Mesendoderm (in vitro differentiated cells): ENCODE results near the gene UNKL.

Experiments used
- DNase-seq: peaks from one replicate; pipeline ENCODE4 v3.0.0; 2013
- H2AK5ac ChIP-seq: 2 replicates; pipeline ENCODE4 v1.6.1; 2013; ENCODE audit warnings: low read length, inconsistent platforms
- H2BK120ac ChIP-seq: 2 replicates; pipeline ENCODE4 v1.6.1; 2013; ENCODE audit warnings: low read depth, mild to moderate bottlenecking, low read length, moderate library complexity, mixed read lengths
- H2BK15ac ChIP-seq: replicated peaks from 2 replicates; pipeline ENCODE4 v1.6.1; 2013; ENCODE audit warnings: low read depth, mild to moderate bottlenecking, moderate library complexity
- H2BK5ac ChIP-seq: 2 replicates; pipeline ENCODE4 v1.6.1; 2013; ENCODE audit warnings: low read length, inconsistent platforms
- H3K18ac ChIP-seq: 2 replicates; pipeline ENCODE4 v1.6.1; 2013; ENCODE audit warnings: mild to moderate bottlenecking, low read length, mixed read lengths
- H3K23ac ChIP-seq: one replicate; pipeline ENCODE4 v1.6.1; 2013; ENCODE audit warnings: low read length
- H3K27ac ChIP-seq: 2 replicates; pipeline ENCODE4 v1.5.1; 2013; ENCODE audit warnings: low read depth, mild to moderate bottlenecking, inconsistent platforms, low read length, moderate library complexity
- H3K27me3 ChIP-seq: 2 replicates; pipeline ENCODE4 v1.6.1; 2013; ENCODE audit warnings: low read length, control low read depth, mild to moderate bottlenecking, inconsistent platforms; ENCODE audit not compliant: insufficient read depth, poor library complexity
- H3K36me3 ChIP-seq: 2 replicates; pipeline ENCODE4 v1.6.1; 2013; ENCODE audit warnings: low read length, inconsistent platforms; ENCODE audit not compliant: control insufficient read depth, insufficient read depth
- H3K4ac ChIP-seq: one replicate; pipeline ENCODE4 v1.6.1; 2013; ENCODE audit warnings: low read depth, mild to moderate bottlenecking, low read length, moderate library complexity
- H3K4me1 ChIP-seq: 2 replicates; pipeline ENCODE4 v1.6.1; 2013; ENCODE audit warnings: low read depth, low read length, inconsistent platforms; ENCODE audit not compliant: control insufficient read depth
- H3K4me2 ChIP-seq: 2 replicates; pipeline ENCODE4 v1.6.1; 2013; ENCODE audit warnings: low read length
- H3K4me3 ChIP-seq: 2 replicates; pipeline ENCODE4 v1.5.1; 2013; ENCODE audit warnings: mild to moderate bottlenecking, low read length
- H3K56ac ChIP-seq: one replicate; pipeline ENCODE4 v1.6.1; 2013; ENCODE audit warnings: low read length
- H3K79me1 ChIP-seq: 2 replicates; pipeline ENCODE4 v1.6.1; 2013; ENCODE audit warnings: low read length, inconsistent platforms
- H3K79me2 ChIP-seq: 2 replicates; pipeline ENCODE4 v1.6.1; 2013; ENCODE audit warnings: mild to moderate bottlenecking, low read length; ENCODE audit not compliant: control insufficient read depth, insufficient read depth
- H3K9ac ChIP-seq: 2 replicates; pipeline ENCODE4 v1.6.1; 2013; ENCODE audit warnings: low read length, inconsistent platforms
- H4K5ac ChIP-seq: one replicate; pipeline ENCODE4 v1.6.1; 2013; ENCODE audit warnings: low read length
- H4K8ac ChIP-seq: one replicate; pipeline ENCODE4 v1.6.1; 2013; ENCODE audit warnings: low read depth, mild to moderate bottlenecking, control low read depth, low read length, moderate library complexity
- WGBS: extraction: QIAGEN DNeasy Blood & Tissue Kit; methylation state at CpG from one replicate; pipeline ENCODE4 v1.1.7; 2013; ENCODE audit warnings: low lambda C conversion rate, missing lambda C conversion rate; ENCODE audit not compliant: insufficient coverage; ENCODE audit errors: extremely low coverage; 5-methylcytosine and 5-hydroxymethylcytosine counted together

UNKL gene

GRCh38 chr16:1378087-1378803 is 36.3 kb downstream of the UNKL start:
- peak overlapping the region; percentile 70 for H3K4me3 ChIP-seq
- no peaks in the 10 kb centered on the region for H3K36me3 ChIP-seq
- DNase-seq = no peak
- H3K23ac ChIP-seq = peak overlapping the region; percentile 32
- H3K4me2 ChIP-seq = peak overlapping the region; percentile 90
- H3K79me2 ChIP-seq = peaks cover 16% of the 10 kb centered on the region
- no peak overlapping the region for H4K8ac ChIP-seq
- peak overlapping the region; percentile 98 for H3K56ac ChIP-seq
- H2BK15ac ChIP-seq = no peak overlapping the region
- no peak overlapping the region for H3K27ac ChIP-seq
- no peak overlapping the region for H4K5ac ChIP-seq
- H3K79me1 ChIP-seq = peaks cover 17% of the 10 kb centered on the region
- no peaks in the 10 kb centered on the region for H3K27me3 ChIP-seq
- H2BK5ac ChIP-seq = no peak overlapping the region
- no CpG with 5 or more reads among the region's 25 CpGs for WGBS
- no peak overlapping the region for H2BK120ac ChIP-seq
- H3K9ac ChIP-seq = peak overlapping the region; percentile 97
- no peak overlapping the region for H3K18ac ChIP-seq
- no peak overlapping the region for H3K4ac ChIP-seq
- no peak overlapping the region for H2AK5ac ChIP-seq
- H3K4me1 ChIP-seq = no peaks in the 10 kb centered on the region

- peak overlapping the region; percentile 64 for H3K56ac ChIP-seq
- no peak for DNase-seq
- H2BK120ac ChIP-seq = no peak overlapping the region
- H3K9ac ChIP-seq = peak overlapping the region; percentile 97
- no peak overlapping the region for H3K4me3 ChIP-seq
- no peak overlapping the region for H2BK15ac ChIP-seq
- H3K4me1 ChIP-seq = no peaks in the 10 kb centered on the region
- H3K36me3 ChIP-seq = no peaks in the 10 kb centered on the region
- no peak overlapping the region for H2BK5ac ChIP-seq
- peak overlapping the region; percentile 29 for H3K23ac ChIP-seq
- peaks cover 17% of the 10 kb centered on the region for H3K79me1 ChIP-seq
- H3K27me3 ChIP-seq = no peaks in the 10 kb centered on the region
- no peak overlapping the region for H3K27ac ChIP-seq
- no CpG with 5 or more reads among the region's 10 CpGs for WGBS
- H4K5ac ChIP-seq = no peak overlapping the region
- peak overlapping the region; percentile 7 for H3K4me2 ChIP-seq
- peaks cover 16% of the 10 kb centered on the region for H3K79me2 ChIP-seq
- H3K4ac ChIP-seq = no peak overlapping the region
- H2AK5ac ChIP-seq = no peak overlapping the region
- H3K18ac ChIP-seq = no peak overlapping the region
- H4K8ac ChIP-seq = no peak overlapping the region
Measured at GRCh38 chr16:1377406-1378010, 37.0 kb downstream of the UNKL start.

DNA sequence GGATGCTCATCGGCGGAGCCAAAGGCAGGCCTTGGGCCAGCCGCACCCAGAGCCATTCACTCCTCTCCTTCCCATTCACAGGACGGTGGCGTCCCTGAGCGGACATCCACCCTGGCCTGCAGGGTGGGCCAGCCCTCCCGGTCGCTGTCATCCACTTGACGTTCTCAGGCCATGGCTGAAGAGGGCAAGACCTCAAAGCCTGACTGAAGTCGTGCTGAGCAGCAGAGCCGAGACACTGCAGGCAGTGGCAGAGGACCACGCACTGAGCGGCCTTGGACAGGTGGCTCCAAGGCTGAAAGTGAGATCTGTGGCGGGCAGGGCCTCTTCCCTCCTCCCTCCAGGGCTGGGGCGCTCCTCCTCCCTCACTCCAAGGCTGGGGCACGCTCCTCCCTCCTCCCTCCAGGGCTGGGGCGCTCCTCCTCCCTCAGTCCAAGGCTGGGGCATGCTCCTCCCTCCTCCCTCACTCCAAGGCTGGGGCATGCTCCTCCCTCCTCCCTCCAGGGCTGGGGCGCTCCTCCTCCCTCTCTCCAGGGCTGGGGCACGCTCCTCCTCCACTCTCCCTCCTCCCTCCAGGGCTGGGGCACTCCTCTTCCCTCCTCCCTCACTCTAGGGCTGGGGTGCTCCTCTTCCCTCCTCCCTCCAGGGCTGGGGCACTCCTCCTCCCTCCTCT is 38.6 kb downstream of the UNKL start:
- H3K4ac ChIP-seq = no peak overlapping the region
- DNase-seq = no peak
- H3K27ac ChIP-seq = no peak overlapping the region
- H3K4me1 ChIP-seq = no peaks in the 10 kb centered on the region
- no peaks in the 10 kb centered on the region for H3K27me3 ChIP-seq
- H3K79me2 ChIP-seq = peaks cover 16% of the 10 kb centered on the region
- no peak overlapping the region for H3K4me2 ChIP-seq
- H2BK15ac ChIP-seq = no peak overlapping the region
- no CpG with 5 or more reads among the region's 19 CpGs for WGBS
- H3K36me3 ChIP-seq = no peaks in the 10 kb centered on the region
- no peak overlapping the region for H3K9ac ChIP-seq
- no peak overlapping the region for H4K8ac ChIP-seq
- no peak overlapping the region for H3K4me3 ChIP-seq
- H2BK5ac ChIP-seq = no peak overlapping the region
- no peak overlapping the region for H3K18ac ChIP-seq
- no peak overlapping the region for H3K23ac ChIP-seq
- H3K79me1 ChIP-seq = peaks cover 17% of the 10 kb centered on the region
- H2AK5ac ChIP-seq = no peak overlapping the region
- no peak overlapping the region for H4K5ac ChIP-seq
- no peak overlapping the region for H2BK120ac ChIP-seq
- no peak overlapping the region for H3K56ac ChIP-seq

GRCh38 chr16:1375298-1375640 is 39.2 kb downstream of the UNKL start:
- no peaks in the 10 kb centered on the region for H3K36me3 ChIP-seq
- no peak overlapping the region for H3K18ac ChIP-seq
- peaks cover 16% of the 10 kb centered on the region for H3K79me2 ChIP-seq
- no peaks in the 10 kb centered on the region for H3K27me3 ChIP-seq
- no peak overlapping the region for H3K4ac ChIP-seq
- no peak overlapping the region for H3K56ac ChIP-seq
- no peak for DNase-seq
- no peak overlapping the region for H3K4me2 ChIP-seq
- no peak overlapping the region for H2AK5ac ChIP-seq
- no peak overlapping the region for H4K5ac ChIP-seq
- WGBS = no CpG with 5 or more reads among the region's 24 CpGs
- H3K4me3 ChIP-seq = no peak overlapping the region
- H3K27ac ChIP-seq = no peak overlapping the region
- H3K4me1 ChIP-seq = no peaks in the 10 kb centered on the region
- H2BK120ac ChIP-seq = no peak overlapping the region
- no peak overlapping the region for H4K8ac ChIP-seq
- no peak overlapping the region for H3K23ac ChIP-seq
- peaks cover 17% of the 10 kb centered on the region for H3K79me1 ChIP-seq
- no peak overlapping the region for H2BK5ac ChIP-seq
- H2BK15ac ChIP-seq = no peak overlapping the region
- no peak overlapping the region for H3K9ac ChIP-seq

- Histone ChIP-seq H3K4me3 (no peak overlapping the region), H2BK15ac (no peak overlapping the region), H3K23ac (no peak overlapping the region), H3K36me3 (no peaks in the 10 kb centered on the region), H3K18ac (no peak overlapping the region), H4K5ac (no peak overlapping the region), H3K27ac (no peak overlapping the region), H4K8ac (no peak overlapping the region), H3K27me3 (no peaks in the 10 kb centered on the region), H3K4me2 (no peak overlapping the region), H3K56ac (no peak overlapping the region), H2BK5ac (no peak overlapping the region), H3K79me2 (peaks cover 16% of the 10 kb centered on the region), H3K79me1 (peaks cover 17% of the 10 kb centered on the region), H2BK120ac (no peak overlapping the region), H3K4me1 (no peaks in the 10 kb centered on the region), H2AK5ac (no peak overlapping the region), H3K9ac (no peak overlapping the region), H3K4ac (no peak overlapping the region)
- WGBS = no CpG with 5 or more reads among the region's 46 CpGs
- no peak for DNase-seq
Measured at GRCh38 chr16:1374418-1375297, 39.8 kb downstream of the UNKL start.
